Measurements from ENCODE around the gene CASKIN2.
"Not testable (repeated sequence)": the region's sequence is repeated elsewhere in the genome, so short reads cannot be mapped to it uniquely, and the experiment has no call there.

CASKIN2 gene

GRCh38 chr17:75544250-75544649, 28.9 kb upstream of the CASKIN2 start:
- DNase-seq = no peak

GRCh38 chr17:75542728-75543336, 27.5 kb upstream of the CASKIN2 start:
- no peak for DNase-seq

- DNase-seq = no peak
Measured at GRCh38 chr17:75542229-75542628, 26.9 kb upstream of the CASKIN2 start.

- no peak for DNase-seq
Measured at GRCh38 chr17:75540923-75541503, 25.7 kb upstream of the CASKIN2 start.

- no peak for DNase-seq
Measured at GRCh38 chr17:75539967-75540729, 24.8 kb upstream of the CASKIN2 start.

- DNase-seq = no peak
Measured at GRCh38 chr17:75536366-75536765, 21.0 kb upstream of the CASKIN2 start.

GRCh38 chr17:75535871-75536270, 20.5 kb upstream of the CASKIN2 start:
- no peak for DNase-seq

GRCh38 chr17:75535119-75535537, 19.8 kb upstream of the CASKIN2 start:
- DNase-seq = peak; percentile 44 to 79

GRCh38 chr17:75531721-75532072, 16.4 kb upstream of the CASKIN2 start:
- DNase-seq = no peak

GRCh38 chr17:75530837-75531720, 15.7 kb upstream of the CASKIN2 start:
- DNase-seq = no peak

GRCh38 chr17:75526555-75527270, 11.4 kb upstream of the CASKIN2 start:
- no peak for DNase-seq

GRCh38 chr17:75525806-75526554, 10.6 kb upstream of the CASKIN2 start:
- DNase-seq = no peak

- DNase-seq = peak; percentile 58 to 73
Measured at GRCh38 chr17:75524970-75525805, 9.9 kb upstream of the CASKIN2 start, which contains the start of gene LLGL2. LLGL2 (plus strand) TSS chr17:75525697; CDS start chr17:75543427, 17,730 bp downstream.

- no peak for DNase-seq
Measured at GRCh38 chr17:75524269-75524969, 9.1 kb upstream of the CASKIN2 start.

GRCh38 chr17:75523647-75524046, 8.3 kb upstream of the CASKIN2 start:
- DNase-seq = no peak

GRCh38 chr17:75521951-75522727, 6.8 kb upstream of the CASKIN2 start:
- DNase-seq = peak in 1 of 2 donors; percentile 19

- no peak for DNase-seq
Measured at GRCh38 chr17:75521290-75521689, 6.0 kb upstream of the CASKIN2 start.

GRCh38 chr17:75520413-75520812, 5.1 kb upstream of the CASKIN2 start:
- DNase-seq = not testable (repeated sequence)

- no peak for DNase-seq
Measured at GRCh38 chr17:75518983-75519537, 3.7 kb upstream of the CASKIN2 start.

Measured in inflammatory macrophage treated with lipopolysaccharide for 1 hour (primary cell).